SK-N-SH (cell line): ENCODE data around the gene SYNM. TPM values are rescaled to one million over a fixed set of nuclear protein-coding genes. Genes with fewer than 3 reads are reported as not detected.

ENCODE experiments used
- CTCF ChIA-PET: fragments of 300-600, 350-600 bp; formaldehyde crosslinking; extraction: SDS; loops from one replicate; lab custom pipeline; 2021; lab: Yijun Ruan, JAX
- POLR2A ChIA-PET: fragments of 350-600 bp; sonication (Branson Sonifier 250); formaldehyde crosslinking; extraction: SDS; loops from one replicate; lab custom pipeline; 2020; ENCODE audit warnings: antibody characterized with exemption, inconsistent platforms; lab: Yijun Ruan, JAX
- DNase-seq: peaks from one replicate; pipeline ENCODE4 v3.0.0; 2012
- H2AFZ ChIP-seq: fragments of 200-600 bp; sonication (generic); 2 replicates; pipeline ENCODE4 v1.8.1; 2016; ENCODE audit warnings: antibody characterized with exemption, mild to moderate bottlenecking, low read depth
- H3F3A ChIP-seq: fragments of 200-600 bp; sonication (generic); replicated peaks from 2 replicates; pipeline ENCODE3; 2016; ENCODE audit warnings: antibody characterized with exemption, mild to moderate bottlenecking; ENCODE audit not compliant: insufficient read depth
- H3K27ac ChIP-seq, 2 experiments: fragments of 200-500 bp in 1 of 2; fragments of 200-600 bp in 1 of 2; sonication (Bioruptor generic) in 1 of 2; sonication (generic), shearing (Covaris generic) in 1 of 2; 2 replicates each; pipeline versions ENCODE4 v1.5.1 to v1.6.1; 2014 to 2016; ENCODE audit warnings: low read depth in 2 of 2, inconsistent platforms in 1 of 2, low read length in 1 of 2, mild to moderate bottlenecking in 1 of 2, mixed read lengths in 1 of 2
- H3K27me3 ChIP-seq: fragments of 200-600 bp; sonication (generic), shearing (Covaris generic); 2 replicates; pipeline ENCODE4 v1.6.1; 2016; ENCODE audit warnings: mixed run types; ENCODE audit not compliant: insufficient read depth
- H3K36me3 ChIP-seq, 2 experiments: fragments of 200-500 bp in 1 of 2; fragments of 200-600 bp in 1 of 2; sonication (Bioruptor generic) in 1 of 2; sonication (generic) in 1 of 2; replicated peaks in 1 of 2; 2 replicates each; pipeline versions ENCODE3 to v1.5.1; 2014 to 2016; ENCODE audit warnings: low read length in 1 of 2, mild to moderate bottlenecking in 1 of 2; ENCODE audit not compliant: insufficient read depth in 2 of 2, control insufficient read depth in 1 of 2
- H3K4me1 ChIP-seq, 2 experiments: fragments of 200-500 bp in 1 of 2; fragments of 200-600 bp in 1 of 2; sonication (Bioruptor generic) in 1 of 2; sonication (generic), shearing (Covaris generic) in 1 of 2; 2 replicates each; pipeline versions ENCODE4 v1.5.1 to v1.6.1; 2014 to 2016; ENCODE audit warnings: low read depth in 1 of 2, low read length in 1 of 2, mixed run types in 1 of 2; ENCODE audit not compliant: insufficient read depth in 2 of 2, control insufficient read depth in 1 of 2
- H3K4me2 ChIP-seq: fragments of 200-600 bp; sonication (generic), shearing (Covaris generic); 2 replicates; pipeline ENCODE4 v1.6.1; 2017; ENCODE audit warnings: mixed run types
- H3K4me3 ChIP-seq, 2 experiments: fragments of 200-500 bp in 1 of 2; fragments of 200-600 bp in 1 of 2; sonication (Bioruptor generic) in 1 of 2; sonication (generic), shearing (Covaris generic) in 1 of 2; 2 replicates each; pipeline versions ENCODE4 v1.5.1 to v1.8.1; 2014 to 2016; ENCODE audit warnings: low read depth in 2 of 2, inconsistent platforms in 1 of 2, low read length in 1 of 2, mild to moderate bottlenecking in 1 of 2, mixed read lengths in 1 of 2, moderate library complexity in 1 of 2
- H3K79me2 ChIP-seq: fragments of 200-600 bp; sonication (generic); 2 replicates; pipeline ENCODE4 v1.8.1; 2017; ENCODE audit warnings: mild to moderate bottlenecking; ENCODE audit not compliant: insufficient read depth
- H3K9ac ChIP-seq: fragments of 200-600 bp; sonication (generic); 2 replicates; pipeline ENCODE4 v1.6.1; 2017; ENCODE audit warnings: mixed run types
- H3K9me2 ChIP-seq: fragments of 200-600 bp; sonication (generic); 2 replicates; pipeline ENCODE4 v1.6.1; 2017; ENCODE audit warnings: mixed run types
- H3K9me3 ChIP-seq: fragments of 200-600 bp; sonication (generic); 2 replicates; pipeline ENCODE4 v1.6.1; 2017; ENCODE audit warnings: mixed run types, mild to moderate bottlenecking, moderate library complexity
- H4K20me1 ChIP-seq: fragments of 200-600 bp; sonication (generic); 2 replicates; pipeline ENCODE4 v1.6.1; 2017; ENCODE audit warnings: mild to moderate bottlenecking, mixed run types; ENCODE audit not compliant: insufficient read depth
- CHD2 ChIP-seq: fragments of 150-350 bp; IDR thresholded peaks from 2 replicates; pipeline ENCODE4 v1.6.1; 2018; ENCODE audit warnings: low read length; ENCODE audit not compliant: partially characterized antibody
- EP300 ChIP-seq, 2 experiments: IDR thresholded peaks; 2 replicates each; pipeline versions ENCODE4 v1.4.0 to v1.6.1; 2012; ENCODE audit warnings: borderline replicate concordance in 1 of 2, low read depth in 1 of 2, low read length in 1 of 2
- FOSL2 ChIP-seq: IDR thresholded peaks from 2 replicates; pipeline ENCODE4 v1.4.0; 2012; ENCODE audit warnings: low read depth, mild to moderate bottlenecking, moderate library complexity, borderline replicate concordance
- FOXJ3 ChIP-seq: sonication (generic); formaldehyde crosslinking; IDR thresholded peaks from 2 replicates; pipeline ENCODE4 v1.5.1; 2020; ENCODE audit warnings: mild to moderate bottlenecking, missing genetic modification reagents
- FOXM1 ChIP-seq: IDR thresholded peaks from 2 replicates; pipeline ENCODE4 v1.4.0; 2012; ENCODE audit warnings: low read depth, mild to moderate bottlenecking
- GABPA ChIP-seq: IDR thresholded peaks from 2 replicates; pipeline ENCODE4 v1.4.0; 2012; ENCODE audit warnings: low read depth, mild to moderate bottlenecking
- GATA2 ChIP-seq: sonication (generic); formaldehyde crosslinking; IDR thresholded peaks from 2 replicates; pipeline ENCODE4 v1.5.0; 2020; ENCODE audit warnings: mild to moderate bottlenecking, missing genetic modification reagents
- IRF3 ChIP-seq: fragments of 150-350 bp; IDR thresholded peaks from 2 replicates; pipeline ENCODE4 v1.6.1; 2016; ENCODE audit warnings: mild to moderate bottlenecking, low read depth, low read length
- JUND ChIP-seq: IDR thresholded peaks from 2 replicates; pipeline ENCODE4 v1.4.0; 2012
- NFIC ChIP-seq: IDR thresholded peaks from 2 replicates; pipeline ENCODE4 v1.4.0; 2012; ENCODE audit warnings: borderline replicate concordance
- NRF1 ChIP-seq: IDR thresholded peaks from 2 replicates; pipeline ENCODE4 v1.6.1; 2012; ENCODE audit warnings: low read depth, mild to moderate bottlenecking, low read length
- PBX3 ChIP-seq: IDR thresholded peaks from 2 replicates; pipeline ENCODE4; 2012
- POLR2AphosphoS5 ChIP-seq: IDR thresholded peaks from 2 replicates; pipeline ENCODE4 v1.6.1; 2012; ENCODE audit warnings: low read depth, low read length
- RAD21 ChIP-seq: IDR thresholded peaks from 2 replicates; pipeline ENCODE4 v1.6.1; 2012; ENCODE audit warnings: mild to moderate bottlenecking, low read length
- RFX5 ChIP-seq: IDR thresholded peaks from 2 replicates; pipeline ENCODE4 v1.6.1; 2012; ENCODE audit warnings: mild to moderate bottlenecking, improper control_type of control experiment, low read length
- SIN3A ChIP-seq: IDR thresholded peaks from 2 replicates; pipeline ENCODE4 v1.6.1; 2012; ENCODE audit warnings: low read depth, mild to moderate bottlenecking, low read length, moderate library complexity, borderline replicate concordance
- TAF1 ChIP-seq: IDR thresholded peaks from 2 replicates; pipeline ENCODE4 v1.6.1; 2012; ENCODE audit warnings: low read depth, mild to moderate bottlenecking, low read length, moderate library complexity, borderline replicate concordance
- TCF12 ChIP-seq: IDR thresholded peaks from 2 replicates; pipeline ENCODE4 v1.4.0; 2012
- TEAD4 ChIP-seq: IDR thresholded peaks from 2 replicates; pipeline ENCODE4 v1.4.0; 2012; ENCODE audit warnings: mild to moderate bottlenecking, borderline replicate concordance; ENCODE audit not compliant: insufficient read depth
- WGBS: methylation state at CpG from one replicate; pipeline ENCODE4 v1.1.6; 2017; ENCODE audit warnings: low lambda C conversion rate; 5-methylcytosine and 5-hydroxymethylcytosine counted together
- polyA plus RNA-seq, 3 experiments: library from polyadenylated mRNA; depleted of rRNA; stranded (reverse); fragments of >200 nt; gene quantifications; 2 replicates each; pipeline ENCODE4 v1.2.3, GENCODE V29; 2012

Gene SYNM
- polyA plus RNA-seq, 1 of the 3 experiments (the other 2 are of a cell fraction), result 5.0 TPM

- no peaks in the 10 kb centered on the region for H3K9me2 ChIP-seq
- no peaks in the 10 kb centered on the region for H3K79me2 ChIP-seq
- H3K4me2 ChIP-seq, result no peak overlapping the region
- no peaks in the 10 kb centered on the region for H3K36me3 ChIP-seq
- H3K27me3 ChIP-seq, result no peaks in the 10 kb centered on the region
- no peaks in the 10 kb centered on the region for H3K4me1 ChIP-seq
- POLR2A ChIA-PET, result no interaction called here
- no peak overlapping the region for H3K4me3 ChIP-seq
- TF ChIP-seq RFX5 (no peak), GABPA (no peak), PBX3 (no peak), JUND (no peak), EP300 (IDR thresholded peaks at IDR 0.05; ENCODE audit: borderline replicate concordance in 1 of 2, low read depth in 1 of 2, low read length in 1 of 2) (no peak), FOSL2 (no peak), GATA2 (CRISPR knock-in tag) (no peak), POLR2AphosphoS5 (no peak), IRF3 (no peak)
- TF ChIP-seq, all 33 proteins: peak for 0
- Histone ChIP-seq H3K9ac (no peak overlapping the region), H3K9me3 (no peaks in the 10 kb centered on the region), H2AFZ (no peak overlapping the region), H3K27ac (no peak overlapping the region), H3F3A (no peaks in the 10 kb centered on the region), H4K20me1 (no peaks in the 10 kb centered on the region)
- WGBS, result 87% methylated on average over 3 of the region's 3 CpGs
- DNase-seq, result no peak
- CTCF ChIA-PET, result interaction anchor here (1.0 to 1.2 kb wide), 3 partner anchors 8 to 29 kb away, joined by 3 to 4 read pairs (median 3); no protein-coding TSS in a partner anchor
Observed at GRCh38 chr15:99143242-99143641, 38.4 kb downstream of the SYNM start.

- Histone ChIP-seq H3K9me2 (no peaks in the 10 kb centered on the region), H3K27me3 (no peaks in the 10 kb centered on the region), H3F3A (no peaks in the 10 kb centered on the region), H3K36me3 (no peaks in the 10 kb centered on the region), H3K4me3 (no peak overlapping the region), H4K20me1 (no peaks in the 10 kb centered on the region), H3K4me1 (peaks cover 0 to 3% of the 10 kb centered on the region in 2 experiments; a peak in 1 of 4 replicates), H3K9me3 (no peaks in the 10 kb centered on the region), H2AFZ (no peak overlapping the region), H3K9ac (no peak overlapping the region), H3K79me2 (no peaks in the 10 kb centered on the region), H3K4me2 (no peak overlapping the region), H3K27ac (no peak overlapping the region)
- DNase-seq, result no peak
- 96% methylated on average over 7 of the region's 7 CpGs for WGBS
- CTCF ChIA-PET, result interaction anchor here (0.6 to 1.3 kb wide), 6 partner anchors 10 to 71 kb away, joined by 3 to 4 read pairs (median 4); no protein-coding TSS in a partner anchor
- POLR2A ChIA-PET, result no interaction called here
- TF ChIP-seq NFIC (no peak), SIN3A (no peak), CHD2 (no peak), GATA2 (CRISPR knock-in tag) (no peak), POLR2AphosphoS5 (no peak), FOXM1 (no peak), FOXJ3 (CRISPR knock-in tag) (no peak), TEAD4 (no peak), TAF1 (no peak), TCF12 (no peak), NRF1 (no peak), PBX3 (no peak), RAD21 (no peak), EP300 (IDR thresholded peaks at IDR 0.05; ENCODE audit: borderline replicate concordance in 1 of 2, low read depth in 1 of 2, low read length in 1 of 2) (no peak)
Observed at GRCh38 chr15:99143655-99144610, 39.1 kb downstream of the SYNM start.
